ENCODE data around the gene PCDH9. TPM values are rescaled to one million over a fixed set of nuclear protein-coding genes. Genes with fewer than 3 reads are reported as not detected.

Gene PCDH9, protein sequence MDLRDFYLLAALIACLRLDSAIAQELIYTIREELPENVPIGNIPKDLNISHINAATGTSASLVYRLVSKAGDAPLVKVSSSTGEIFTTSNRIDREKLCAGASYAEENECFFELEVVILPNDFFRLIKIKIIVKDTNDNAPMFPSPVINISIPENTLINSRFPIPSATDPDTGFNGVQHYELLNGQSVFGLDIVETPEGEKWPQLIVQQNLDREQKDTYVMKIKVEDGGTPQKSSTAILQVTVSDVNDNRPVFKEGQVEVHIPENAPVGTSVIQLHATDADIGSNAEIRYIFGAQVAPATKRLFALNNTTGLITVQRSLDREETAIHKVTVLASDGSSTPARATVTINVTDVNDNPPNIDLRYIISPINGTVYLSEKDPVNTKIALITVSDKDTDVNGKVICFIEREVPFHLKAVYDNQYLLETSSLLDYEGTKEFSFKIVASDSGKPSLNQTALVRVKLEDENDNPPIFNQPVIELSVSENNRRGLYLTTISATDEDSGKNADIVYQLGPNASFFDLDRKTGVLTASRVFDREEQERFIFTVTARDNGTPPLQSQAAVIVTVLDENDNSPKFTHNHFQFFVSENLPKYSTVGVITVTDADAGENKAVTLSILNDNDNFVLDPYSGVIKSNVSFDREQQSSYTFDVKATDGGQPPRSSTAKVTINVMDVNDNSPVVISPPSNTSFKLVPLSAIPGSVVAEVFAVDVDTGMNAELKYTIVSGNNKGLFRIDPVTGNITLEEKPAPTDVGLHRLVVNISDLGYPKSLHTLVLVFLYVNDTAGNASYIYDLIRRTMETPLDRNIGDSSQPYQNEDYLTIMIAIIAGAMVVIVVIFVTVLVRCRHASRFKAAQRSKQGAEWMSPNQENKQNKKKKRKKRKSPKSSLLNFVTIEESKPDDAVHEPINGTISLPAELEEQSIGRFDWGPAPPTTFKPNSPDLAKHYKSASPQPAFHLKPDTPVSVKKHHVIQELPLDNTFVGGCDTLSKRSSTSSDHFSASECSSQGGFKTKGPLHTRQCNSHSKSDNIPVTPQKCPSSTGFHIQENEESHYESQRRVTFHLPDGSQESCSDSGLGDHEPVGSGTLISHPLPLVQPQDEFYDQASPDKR (N-terminal part only)
- 55.4 TPM for total RNA-seq

DNA sequence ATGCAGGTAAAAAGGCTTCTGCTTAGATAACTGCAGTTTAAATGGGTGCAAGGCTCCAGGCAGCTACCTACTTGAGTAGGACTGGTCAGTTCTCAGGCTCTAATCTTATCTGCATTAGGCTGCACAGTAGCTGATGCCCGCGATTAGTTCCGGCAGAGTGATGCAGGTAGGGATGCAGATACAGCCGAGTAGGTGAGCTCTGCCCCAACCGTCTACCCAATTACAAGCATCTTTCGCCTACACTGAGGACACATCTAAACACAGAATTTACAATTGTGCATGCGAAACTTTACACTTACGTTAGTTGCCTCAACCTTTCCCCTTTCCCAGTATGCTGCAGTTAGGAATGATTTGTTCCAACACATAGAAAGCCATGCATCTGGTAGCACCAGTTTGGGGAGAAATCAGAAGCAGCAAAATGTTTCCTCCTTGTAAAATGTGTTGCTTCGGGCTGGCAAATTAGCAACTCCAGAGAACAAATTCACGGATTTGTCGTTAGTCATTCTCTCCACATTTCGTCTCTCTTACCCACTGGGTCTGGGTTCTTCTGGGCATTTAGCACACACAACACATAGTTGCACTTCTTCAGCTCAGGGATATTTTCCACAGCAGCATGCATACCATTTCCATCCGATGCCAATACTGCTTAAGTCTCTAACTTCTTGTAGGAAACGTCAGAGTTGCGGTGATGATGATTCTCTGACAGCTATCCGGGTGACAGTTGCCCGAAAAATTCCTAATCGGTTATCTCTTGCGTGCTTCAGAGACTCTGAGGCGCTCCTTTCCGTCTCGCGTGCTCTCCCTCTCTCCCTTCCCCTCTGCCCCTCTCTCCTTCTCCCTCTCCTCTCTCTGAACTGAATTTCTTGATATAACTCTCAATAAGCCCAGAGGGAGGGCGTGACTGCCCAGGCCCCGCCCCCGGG, at the start of gene PCDH9:
Gene PCDH9 (minus strand): TSS at position 856 of the 923 bp plus-strand sequence. CDS start 1,896 bp downstream, outside the sequence.

